Measurements from ENCODE around the gene STON2. TPM values are rescaled to one million over a fixed set of nuclear protein-coding genes. Genes with fewer than 3 reads are reported as not detected.
"Not testable (repeated sequence)": the region's sequence is repeated elsewhere in the genome, so short reads cannot be mapped to it uniquely, and the experiment has no call there.

Gene STON2
- polyA plus RNA-seq, 2 donors = 8.5 to 20.4 TPM

DNA sequence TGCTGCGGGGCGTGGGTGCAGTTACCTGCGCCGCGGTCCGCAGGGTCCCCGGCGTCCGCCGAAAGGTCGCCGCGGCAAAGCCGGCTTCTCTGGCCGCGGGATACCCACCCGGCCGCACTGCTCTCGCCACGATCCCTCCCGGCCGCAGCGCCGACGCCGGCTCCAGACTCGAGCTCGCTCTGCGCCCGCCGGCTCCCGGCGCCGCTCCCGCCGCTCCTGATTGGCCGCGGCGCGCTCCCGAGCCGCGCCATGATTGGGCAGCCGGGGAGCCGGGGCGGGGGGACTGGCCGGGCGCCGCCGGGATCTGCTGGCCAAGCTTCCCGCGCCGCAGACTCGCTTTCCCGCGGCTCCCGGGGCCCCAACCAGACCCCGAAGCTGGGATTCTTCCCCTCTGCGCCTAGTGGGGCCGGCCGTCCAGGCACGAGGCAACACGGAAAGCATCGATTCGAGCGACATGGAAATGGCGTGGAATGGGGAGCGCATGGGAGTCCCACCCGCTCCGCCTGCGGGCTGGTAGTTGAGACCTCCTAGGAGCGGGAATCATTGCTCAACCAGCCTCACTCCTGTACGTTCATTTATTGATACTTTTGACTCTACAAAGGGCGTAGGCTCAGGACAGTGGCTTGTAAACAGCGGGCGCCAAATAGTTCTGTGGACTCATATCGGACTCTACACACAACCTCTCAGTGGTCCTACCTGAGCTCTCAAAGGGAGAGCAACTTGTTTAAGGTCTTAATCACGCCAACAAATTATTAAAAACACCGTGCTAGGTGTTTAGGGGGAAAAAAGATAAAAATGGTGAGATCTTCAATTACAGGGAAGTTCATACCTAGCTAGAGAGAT is 36.4 kb upstream of the STON2 start:
- no peaks in the 10 kb centered on the region for H3K9me3 ChIP-seq (ENCODE audit: control insufficient read depth in 2 of 2, insufficient read depth in 1 of 2, low read depth in 1 of 2, low read length in 1 of 2)
- WGBS, 2 donors = 2% methylated on average over 71 to 79 of the region's 79 CpGs
- H3K27ac ChIP-seq (ENCODE audit: low read depth in 2 of 2, low read length in 1 of 2) = peak overlapping the region in 1 of 2 donors; percentile 55
- no peaks in the 10 kb centered on the region for H3K36me3 ChIP-seq (ENCODE audit: control insufficient read depth in 2 of 2, insufficient read depth in 2 of 2, low read length in 1 of 2)
- H3K27me3 ChIP-seq (ENCODE audit: control insufficient read depth in 1 of 2, insufficient read depth in 2 of 2, low read length in 2 of 2) = peaks cover 0 to 2% of the 10 kb centered on the region in 2 donors
- H3K4me3 ChIP-seq (ENCODE audit: low read depth in 1 of 2, low read length in 2 of 2) = peak overlapping the region; percentile 67 to 71
- no peaks in the 10 kb centered on the region for H3K4me1 ChIP-seq (ENCODE audit: control insufficient read depth in 2 of 2, insufficient read depth in 2 of 2, low read length in 1 of 2)

DNA sequence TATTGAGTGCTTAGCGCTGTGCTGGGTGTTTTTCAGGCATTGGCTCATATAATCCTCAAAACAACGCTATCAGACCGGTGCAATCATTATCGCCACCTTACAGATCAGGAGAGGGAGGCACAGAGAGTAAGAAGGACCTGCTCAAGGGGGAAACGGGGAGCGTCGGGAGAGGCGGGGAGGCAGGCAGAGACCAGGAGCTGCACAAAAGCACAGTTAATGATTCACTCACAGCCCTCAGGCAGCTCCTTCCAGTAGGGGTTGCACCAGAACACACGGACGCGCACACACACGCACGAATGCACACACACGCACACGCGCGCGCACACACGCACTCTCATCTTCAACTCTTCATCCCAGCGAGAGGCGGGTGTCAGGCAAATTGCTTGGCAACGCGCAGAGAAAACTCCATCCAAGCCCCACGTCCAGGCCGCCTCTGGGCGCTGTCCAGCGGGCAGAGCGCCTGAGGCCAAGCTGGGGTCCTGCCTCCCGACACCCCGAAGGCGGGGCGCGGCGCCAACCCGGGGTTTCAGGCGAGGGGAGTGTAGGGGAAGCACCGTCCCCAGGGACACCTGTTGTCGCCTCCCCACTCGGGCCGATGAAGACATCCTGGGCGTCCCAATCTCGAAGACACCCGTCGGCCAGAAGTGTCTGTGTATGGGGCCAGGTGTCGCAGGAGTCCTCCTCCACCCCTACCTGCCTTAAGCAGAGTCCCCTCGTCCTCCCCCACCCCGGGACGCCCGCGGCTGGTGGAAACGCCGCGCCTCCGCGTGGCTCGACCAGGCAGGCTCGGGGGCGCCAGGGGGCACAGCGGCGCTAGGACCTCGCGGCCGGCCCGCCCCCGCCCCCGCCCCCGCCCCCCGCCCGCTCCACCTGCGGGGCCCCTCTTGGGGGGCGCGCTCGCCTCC is 35.5 kb upstream of the STON2 start:
- Histone ChIP-seq H3K27me3 (ENCODE audit: control insufficient read depth in 1 of 2, insufficient read depth in 2 of 2, low read length in 2 of 2) (peaks cover 0 to 2% of the 10 kb centered on the region in 2 donors), H3K4me3 (ENCODE audit: low read depth in 1 of 2, low read length in 2 of 2) (peak overlapping the region; percentile 67 to 71), H3K4me1 (ENCODE audit: control insufficient read depth in 2 of 2, insufficient read depth in 2 of 2, low read length in 1 of 2) (no peaks in the 10 kb centered on the region), H3K27ac (ENCODE audit: low read depth in 2 of 2, low read length in 1 of 2) (peak overlapping the region; percentile 55 to 56), H3K9me3 (ENCODE audit: control insufficient read depth in 2 of 2, insufficient read depth in 1 of 2, low read depth in 1 of 2, low read length in 1 of 2) (no peaks in the 10 kb centered on the region), H3K36me3 (ENCODE audit: control insufficient read depth in 2 of 2, insufficient read depth in 2 of 2, low read length in 1 of 2) (no peaks in the 10 kb centered on the region)
- WGBS, 2 donors = 1% methylated on average over 50 to 73 of the region's 73 CpGs

DNA sequence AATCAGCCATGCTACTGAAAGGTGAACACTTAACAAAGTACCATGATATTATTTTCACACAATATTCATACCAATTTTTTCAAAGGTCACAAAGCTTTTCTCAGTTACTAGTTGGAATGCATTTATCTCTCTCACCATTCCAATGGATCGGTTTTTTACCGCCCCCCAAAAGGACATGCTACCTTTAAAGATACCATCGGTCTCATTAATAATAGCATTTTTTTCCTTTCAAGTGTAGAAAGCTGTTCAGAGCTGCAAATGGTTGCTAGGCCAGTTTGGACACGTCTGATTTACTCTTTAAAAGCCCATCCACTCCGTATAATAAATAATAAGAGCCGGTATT is 34.9 kb upstream of the STON2 start:
- H3K4me3 ChIP-seq (ENCODE audit: low read depth in 1 of 2, low read length in 2 of 2) = peak overlapping the region; percentile 67 to 71
- 16 to 17% methylated on average over 6 of the region's 6 CpGs for WGBS, 2 donors
- H3K27ac ChIP-seq (ENCODE audit: low read depth in 2 of 2, low read length in 1 of 2) = peak overlapping the region in 1 of 2 donors; percentile 55

GRCh38 chr14:81434230-81434629 is 34.1 kb upstream of the STON2 start:
- Histone ChIP-seq H3K27ac (ENCODE audit: low read depth in 2 of 2, low read length in 1 of 2) (no peak overlapping the region), H3K36me3 (ENCODE audit: control insufficient read depth in 2 of 2, insufficient read depth in 2 of 2, low read length in 1 of 2) (no peaks in the 10 kb centered on the region), H3K4me3 (ENCODE audit: low read depth in 1 of 2, low read length in 2 of 2) (no peak overlapping the region), H3K27me3 (ENCODE audit: control insufficient read depth in 1 of 2, insufficient read depth in 2 of 2, low read length in 2 of 2) (peaks cover 0 to 2% of the 10 kb centered on the region in 2 donors), H3K9me3 (ENCODE audit: control insufficient read depth in 2 of 2, insufficient read depth in 1 of 2, low read depth in 1 of 2, low read length in 1 of 2) (no peaks in the 10 kb centered on the region), H3K4me1 (ENCODE audit: control insufficient read depth in 2 of 2, insufficient read depth in 2 of 2, low read length in 1 of 2) (no peaks in the 10 kb centered on the region)
- WGBS, 2 donors = 53 to 56% methylated on average over 4 of the region's 4 CpGs

More for the DNA sequence above, 34.9 kb upstream of the STON2 start:
- H3K9me3 ChIP-seq (ENCODE audit: control insufficient read depth in 2 of 2, insufficient read depth in 1 of 2, low read depth in 1 of 2, low read length in 1 of 2) = no peaks in the 10 kb centered on the region
- H3K27me3 ChIP-seq (ENCODE audit: control insufficient read depth in 1 of 2, insufficient read depth in 2 of 2, low read length in 2 of 2) = peaks cover 0 to 2% of the 10 kb centered on the region in 2 donors
- no peaks in the 10 kb centered on the region for H3K4me1 ChIP-seq (ENCODE audit: control insufficient read depth in 2 of 2, insufficient read depth in 2 of 2, low read length in 1 of 2)
- H3K36me3 ChIP-seq (ENCODE audit: control insufficient read depth in 2 of 2, insufficient read depth in 2 of 2, low read length in 1 of 2) = no peaks in the 10 kb centered on the region

DNA sequence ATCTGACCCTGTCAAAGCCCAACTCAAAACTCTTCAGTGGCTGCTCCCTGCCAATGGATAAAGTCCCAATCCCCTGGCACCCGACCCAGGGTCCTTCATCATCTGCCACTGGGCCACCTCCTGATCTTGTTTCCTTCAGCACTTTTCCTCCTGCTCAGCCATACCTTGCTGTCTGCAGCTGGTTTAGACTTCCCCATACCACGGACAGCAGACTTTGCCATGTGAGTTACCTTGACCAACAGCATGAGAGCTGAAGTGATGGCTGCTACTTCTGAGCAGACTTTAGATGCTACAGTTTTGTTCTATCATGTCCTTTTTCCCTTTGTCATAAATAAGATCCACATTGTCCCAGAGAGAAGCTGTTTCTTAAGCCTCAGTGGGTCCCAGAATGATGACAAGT is 33.3 kb upstream of the STON2 start:
- 71 to 79% methylated on average over 2 of the region's 2 CpGs for WGBS, 2 donors
- no peaks in the 10 kb centered on the region for H3K4me1 ChIP-seq (ENCODE audit: control insufficient read depth in 2 of 2, insufficient read depth in 2 of 2, low read length in 1 of 2)
- no peaks in the 10 kb centered on the region for H3K9me3 ChIP-seq (ENCODE audit: control insufficient read depth in 2 of 2, insufficient read depth in 1 of 2, low read depth in 1 of 2, low read length in 1 of 2)
- H3K27ac ChIP-seq (ENCODE audit: low read depth in 2 of 2, low read length in 1 of 2) = no peak overlapping the region
- H3K36me3 ChIP-seq (ENCODE audit: control insufficient read depth in 2 of 2, insufficient read depth in 2 of 2, low read length in 1 of 2) = no peaks in the 10 kb centered on the region
- peaks cover 0 to 2% of the 10 kb centered on the region in 2 donors for H3K27me3 ChIP-seq (ENCODE audit: control insufficient read depth in 1 of 2, insufficient read depth in 2 of 2, low read length in 2 of 2)
- H3K4me3 ChIP-seq (ENCODE audit: low read depth in 1 of 2, low read length in 2 of 2) = no peak overlapping the region

- no peak overlapping the region for H3K27ac ChIP-seq (ENCODE audit: low read depth in 2 of 2, low read length in 1 of 2)
- H3K4me3 ChIP-seq (ENCODE audit: low read depth in 1 of 2, low read length in 2 of 2) = no peak overlapping the region
- H3K27me3 ChIP-seq (ENCODE audit: control insufficient read depth in 1 of 2, insufficient read depth in 2 of 2, low read length in 2 of 2) = no peaks in the 10 kb centered on the region
- H3K4me1 ChIP-seq (ENCODE audit: control insufficient read depth in 2 of 2, insufficient read depth in 2 of 2, low read length in 1 of 2) = peaks cover 0 to 1% of the 10 kb centered on the region in 2 donors
- H3K36me3 ChIP-seq (ENCODE audit: control insufficient read depth in 2 of 2, insufficient read depth in 2 of 2, low read length in 1 of 2) = no peaks in the 10 kb centered on the region
- WGBS, 2 donors = 40 to 50% methylated on average over 3 of the region's 3 CpGs
- H3K9me3 ChIP-seq (ENCODE audit: control insufficient read depth in 2 of 2, insufficient read depth in 1 of 2, low read depth in 1 of 2, low read length in 1 of 2) = no peaks in the 10 kb centered on the region
Observed at GRCh38 chr14:81432219-81432661, 32.1 kb upstream of the STON2 start.

DNA sequence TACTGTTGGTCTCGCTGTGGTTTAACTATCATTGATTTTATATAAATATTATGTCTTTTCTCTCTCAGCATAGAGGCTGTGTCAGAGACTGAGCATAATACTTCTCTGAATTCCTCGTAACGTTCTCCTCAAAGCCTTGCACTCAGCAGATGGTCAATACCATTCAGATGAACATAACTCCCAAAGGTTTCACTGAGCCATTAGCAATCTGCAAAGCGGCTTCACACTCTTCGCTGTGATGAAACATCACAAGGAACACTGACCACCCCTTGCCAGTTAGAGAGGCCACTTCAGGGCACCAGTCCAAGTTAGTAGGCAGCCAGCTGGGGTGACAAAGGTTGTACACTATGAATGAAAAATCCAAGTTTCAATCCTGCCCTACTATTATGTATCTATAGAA is 30.1 kb upstream of the STON2 start:
- Histone ChIP-seq H3K9me3 (ENCODE audit: control insufficient read depth in 2 of 2, insufficient read depth in 1 of 2, low read depth in 1 of 2, low read length in 1 of 2) (no peaks in the 10 kb centered on the region), H3K27me3 (ENCODE audit: control insufficient read depth in 1 of 2, insufficient read depth in 2 of 2, low read length in 2 of 2) (no peaks in the 10 kb centered on the region), H3K27ac (ENCODE audit: low read depth in 2 of 2, low read length in 1 of 2) (no peak overlapping the region), H3K4me3 (ENCODE audit: low read depth in 1 of 2, low read length in 2 of 2) (no peak overlapping the region), H3K36me3 (ENCODE audit: control insufficient read depth in 2 of 2, insufficient read depth in 2 of 2, low read length in 1 of 2) (no peaks in the 10 kb centered on the region), H3K4me1 (ENCODE audit: control insufficient read depth in 2 of 2, insufficient read depth in 2 of 2, low read length in 1 of 2) (peaks cover 0 to 4% of the 10 kb centered on the region in 2 donors)
- 80% methylated on average over 5 of the region's 5 CpGs for WGBS, 2 donors

GRCh38 chr14:81429749-81430148 is 29.6 kb upstream of the STON2 start:
- 92 to 94% methylated on average over 11 of the region's 11 CpGs for WGBS, 2 donors
- H3K4me3 ChIP-seq (ENCODE audit: low read depth in 1 of 2, low read length in 2 of 2); H3K4me1 ChIP-seq (ENCODE audit: control insufficient read depth in 2 of 2, insufficient read depth in 2 of 2, low read length in 1 of 2); H3K27me3 ChIP-seq (ENCODE audit: control insufficient read depth in 1 of 2, insufficient read depth in 2 of 2, low read length in 2 of 2); H3K27ac ChIP-seq (ENCODE audit: low read depth in 2 of 2, low read length in 1 of 2); H3K9me3 ChIP-seq (ENCODE audit: control insufficient read depth in 2 of 2, insufficient read depth in 1 of 2, low read depth in 1 of 2, low read length in 1 of 2); H3K36me3 ChIP-seq (ENCODE audit: control insufficient read depth in 2 of 2, insufficient read depth in 2 of 2, low read length in 1 of 2): not testable (repeated sequence)

DNA sequence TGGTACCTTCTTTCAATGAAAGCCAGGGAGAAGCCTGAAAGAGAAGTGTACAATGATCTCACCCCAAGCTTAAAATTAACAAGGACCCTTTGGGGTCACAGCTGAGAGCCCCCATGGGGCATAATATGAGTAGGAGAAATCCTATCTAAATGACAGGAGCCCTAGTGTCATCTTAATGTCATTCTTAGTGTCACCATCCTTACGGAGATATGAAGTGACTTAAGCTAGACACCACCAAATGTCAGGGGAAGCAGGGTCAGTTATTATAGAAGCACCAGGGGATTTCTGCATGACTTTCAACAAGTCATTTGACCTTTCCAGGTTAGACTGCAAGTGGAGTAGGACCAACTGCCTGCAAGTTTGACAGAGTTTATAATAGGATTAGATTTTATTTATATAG is 28.9 kb upstream of the STON2 start:
- no peaks in the 10 kb centered on the region for H3K9me3 ChIP-seq (ENCODE audit: control insufficient read depth in 2 of 2, insufficient read depth in 1 of 2, low read depth in 1 of 2, low read length in 1 of 2)
- 76 to 82% methylated on average over 1 of the region's 1 CpG for WGBS, 2 donors
- no peak overlapping the region for H3K4me3 ChIP-seq (ENCODE audit: low read depth in 1 of 2, low read length in 2 of 2)
- no peaks in the 10 kb centered on the region for H3K36me3 ChIP-seq (ENCODE audit: control insufficient read depth in 2 of 2, insufficient read depth in 2 of 2, low read length in 1 of 2)
- H3K27ac ChIP-seq (ENCODE audit: low read depth in 2 of 2, low read length in 1 of 2) = no peak overlapping the region
- peaks cover 0 to 4% of the 10 kb centered on the region in 2 donors for H3K4me1 ChIP-seq (ENCODE audit: control insufficient read depth in 2 of 2, insufficient read depth in 2 of 2, low read length in 1 of 2)
- H3K27me3 ChIP-seq (ENCODE audit: control insufficient read depth in 1 of 2, insufficient read depth in 2 of 2, low read length in 2 of 2) = no peaks in the 10 kb centered on the region
